Measurements from ENCODE around the gene CNNM4.

Gene CNNM4

DNA sequence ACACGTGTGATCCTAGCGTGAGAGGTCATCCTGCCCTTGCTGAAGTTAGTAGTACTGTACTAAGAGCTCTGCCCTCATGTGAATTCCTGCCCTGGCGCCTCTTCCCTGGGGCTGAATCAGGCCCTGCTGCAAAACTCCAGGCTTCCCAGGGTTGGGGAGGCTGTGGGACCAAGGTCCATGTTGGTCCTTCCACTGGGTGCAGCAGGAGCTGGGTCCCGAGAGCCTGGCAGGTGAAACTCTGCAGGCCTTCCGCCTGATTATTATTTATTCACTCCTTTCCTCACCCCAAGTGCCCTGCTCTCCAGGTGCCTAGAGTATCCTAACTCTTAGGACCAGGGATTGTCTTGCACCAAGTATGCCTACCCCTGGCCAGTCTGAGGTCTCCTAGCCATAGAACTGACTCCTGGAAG lies 50.1 kb downstream of the CNNM4 start:
- DNase-seq (ENCODE audit: low spot score): no peak

DNA sequence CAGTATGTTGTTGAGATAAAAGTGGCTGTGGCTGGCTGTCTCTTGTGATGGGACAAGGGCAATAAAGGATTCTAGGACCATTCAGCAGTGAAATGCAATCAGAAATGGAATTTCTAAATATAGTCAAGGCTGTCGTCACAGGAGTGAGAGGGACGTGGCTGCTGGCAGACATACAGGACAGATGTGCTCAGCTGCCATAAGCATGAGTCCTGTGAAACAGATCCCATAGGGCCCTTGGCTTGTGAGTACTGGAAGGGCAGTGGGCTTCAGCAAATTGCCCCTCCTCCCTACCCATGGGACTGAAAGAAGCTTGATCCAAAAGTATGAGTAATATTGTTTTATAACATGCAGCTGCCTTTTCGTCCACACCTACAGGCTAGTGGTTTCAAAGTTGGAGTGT lies 51.2 kb downstream of the CNNM4 start:
- DNase-seq (ENCODE audit: low spot score): no peak

GRCh38 chr2:96813656-96814055 lies 53.0 kb downstream of the CNNM4 start:
- no peak for DNase-seq (ENCODE audit: low spot score)

GRCh38 chr2:96815326-96816126 lies 54.8 kb downstream of the CNNM4 start:
- DNase-seq (ENCODE audit: low spot score): no peak

DNA sequence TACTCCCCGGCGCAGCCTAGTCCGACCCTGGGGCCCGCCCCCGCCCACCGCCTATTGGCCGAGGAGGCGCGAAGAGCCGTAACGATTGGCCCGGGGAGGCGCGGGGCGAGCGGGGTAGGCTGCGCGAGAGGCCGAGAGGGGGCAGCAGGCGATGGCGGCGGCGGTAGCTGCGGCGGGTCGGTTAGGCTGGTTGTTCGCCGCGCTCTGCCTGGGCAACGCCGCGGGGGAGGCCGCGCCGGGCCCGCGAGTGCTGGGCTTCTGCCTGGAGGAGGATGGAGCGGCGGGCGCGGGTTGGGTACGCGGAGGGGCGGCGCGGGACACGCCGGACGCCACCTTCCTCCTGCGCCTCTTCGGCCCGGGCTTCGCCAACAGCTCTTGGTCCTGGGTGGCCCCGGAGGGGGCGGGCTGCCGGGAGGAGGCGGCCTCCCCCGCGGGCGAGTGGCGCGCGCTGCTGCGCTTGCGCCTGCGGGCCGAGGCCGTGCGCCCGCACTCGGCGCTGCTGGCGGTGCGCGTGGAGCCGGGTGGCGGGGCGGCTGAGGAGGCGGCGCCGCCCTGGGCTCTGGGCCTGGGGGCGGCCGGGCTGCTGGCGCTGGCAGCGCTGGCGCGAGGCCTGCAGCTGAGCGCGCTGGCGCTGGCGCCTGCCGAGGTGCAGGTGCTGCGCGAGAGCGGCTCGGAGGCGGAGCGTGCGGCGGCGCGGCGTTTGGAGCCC lies 55.6 kb downstream of the CNNM4 start, which contains the start of gene CNNM3:
TSS of gene CNNM3 (plus strand) at position 142 of the 709 bp plus-strand sequence. CDS start at position 152, 10 bp downstream.
- DNase-seq (ENCODE audit: low spot score): peak; percentile 83

DNA sequence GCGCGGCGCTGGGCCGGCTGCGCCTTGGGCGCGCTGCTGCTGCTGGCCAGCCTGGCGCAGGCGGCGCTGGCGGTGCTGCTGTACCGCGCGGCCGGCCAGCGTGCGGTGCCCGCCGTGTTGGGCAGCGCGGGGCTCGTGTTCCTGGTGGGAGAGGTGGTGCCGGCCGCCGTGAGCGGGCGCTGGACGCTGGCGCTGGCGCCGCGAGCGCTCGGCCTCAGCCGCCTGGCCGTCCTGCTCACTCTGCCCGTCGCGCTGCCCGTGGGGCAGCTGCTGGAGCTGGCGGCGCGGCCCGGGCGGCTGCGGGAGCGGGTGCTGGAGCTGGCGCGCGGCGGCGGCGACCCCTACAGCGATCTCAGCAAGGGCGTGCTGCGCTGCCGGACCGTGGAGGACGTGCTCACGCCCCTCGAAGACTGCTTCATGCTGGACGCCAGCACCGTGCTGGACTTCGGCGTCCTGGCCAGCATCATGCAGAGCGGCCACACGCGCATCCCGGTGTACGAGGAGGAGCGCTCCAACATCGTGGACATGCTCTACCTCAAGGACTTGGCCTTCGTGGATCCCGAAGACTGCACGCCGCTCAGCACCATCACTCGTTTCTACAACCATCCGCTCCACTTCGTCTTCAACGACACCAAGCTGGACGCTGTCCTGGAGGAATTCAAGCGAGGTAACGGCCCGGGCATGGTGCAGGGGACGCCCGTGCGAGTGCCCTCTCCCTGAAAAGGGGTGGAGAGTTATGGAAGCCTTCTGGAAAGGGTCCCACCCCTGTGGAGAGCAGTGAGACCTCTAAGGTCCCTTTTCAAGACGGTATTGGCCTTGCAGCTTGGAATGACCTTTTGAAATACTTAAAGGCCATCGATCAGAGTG lies 56.4 kb downstream of the CNNM4 start:
- DNase-seq (ENCODE audit: low spot score): no peak

DNA sequence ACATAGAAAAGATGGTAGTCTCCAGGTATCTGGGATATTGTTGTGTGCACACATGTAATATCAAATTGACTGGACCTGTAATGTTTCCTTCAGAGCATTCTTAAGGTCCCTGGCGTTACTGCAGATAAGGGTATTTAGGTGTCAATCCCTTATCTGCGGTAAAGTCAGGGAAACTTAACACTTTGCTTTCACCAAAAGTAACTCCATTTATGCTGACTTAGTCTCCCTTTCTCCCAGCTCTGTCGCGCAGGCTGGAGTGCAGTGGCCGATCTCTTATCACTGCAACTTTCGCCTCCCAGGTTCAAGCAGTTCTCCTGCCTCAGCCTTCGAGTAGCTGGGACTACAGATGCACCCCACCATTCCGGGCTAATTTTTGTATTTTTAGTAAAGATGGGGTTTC lies 57.2 kb downstream of the CNNM4 start:
- no peak for DNase-seq (ENCODE audit: low spot score)

DNA sequence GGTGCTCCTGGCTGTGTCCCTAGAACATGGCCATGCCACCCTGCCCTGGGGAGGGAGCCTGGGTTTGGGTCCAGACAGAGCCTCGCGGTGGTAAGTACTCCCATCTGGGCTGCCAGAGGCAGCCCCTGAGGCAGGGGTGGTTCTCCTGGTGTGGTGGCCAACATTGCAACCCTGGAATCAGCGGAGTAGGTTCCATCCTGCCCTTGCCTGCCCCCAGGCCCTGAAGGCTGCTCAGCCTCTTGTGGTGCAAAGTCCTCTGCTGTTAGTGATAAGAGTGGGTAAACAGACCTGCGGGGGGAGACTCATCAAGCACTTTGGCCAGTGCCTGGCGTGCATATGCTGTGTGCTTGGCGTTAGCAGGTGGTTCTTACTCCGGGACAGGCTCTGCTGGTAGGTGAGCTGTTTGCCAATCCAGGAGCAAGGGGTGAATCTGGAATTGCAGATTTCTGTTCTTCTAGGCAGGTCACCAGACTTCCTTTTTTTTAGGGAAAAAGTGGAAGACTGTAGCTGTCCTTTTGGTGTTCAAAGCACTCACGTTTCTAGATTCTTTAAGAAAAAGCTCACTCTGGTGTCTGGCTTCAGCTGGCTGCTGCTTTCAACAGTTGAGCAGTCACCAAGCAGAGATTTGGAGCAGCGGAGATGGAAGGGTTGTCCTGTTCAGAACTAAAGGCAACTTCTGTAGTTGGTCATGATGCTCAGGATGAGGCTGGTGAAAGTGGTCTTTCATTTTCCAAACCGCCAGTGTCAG lies 58.6 kb downstream of the CNNM4 start:
- no peak for DNase-seq (ENCODE audit: low spot score)

DNA sequence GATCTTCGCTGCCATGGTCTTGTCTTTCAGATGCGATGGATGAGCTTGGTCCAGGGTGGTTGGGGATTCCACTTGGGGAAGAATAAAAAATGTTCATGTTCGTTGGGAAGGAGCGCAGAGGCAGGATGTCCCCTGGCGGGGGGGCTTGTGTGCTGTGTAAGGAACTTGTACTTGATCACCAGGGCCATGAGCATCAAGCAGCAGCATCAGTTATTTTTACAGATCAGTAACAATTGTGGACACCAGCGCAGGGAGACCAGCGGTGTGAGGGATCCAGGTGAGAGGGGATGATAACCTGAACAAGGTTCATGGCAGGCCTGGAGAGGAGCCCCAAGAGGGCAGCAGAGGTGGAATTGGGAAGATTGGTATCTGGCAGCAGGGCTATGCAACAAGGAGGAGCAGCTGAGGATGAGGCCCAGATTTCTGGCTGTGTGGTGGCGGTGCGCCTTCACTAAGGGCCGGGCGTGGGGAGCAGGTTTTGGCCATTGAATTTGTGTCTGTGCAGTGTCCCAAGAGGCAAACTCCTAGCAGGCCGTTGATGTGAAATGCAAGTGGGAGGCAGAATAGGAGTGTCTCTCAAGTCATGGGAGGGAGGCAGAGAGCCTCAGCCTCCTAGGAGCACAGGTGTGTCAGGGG lies 59.3 kb downstream of the CNNM4 start:
- DNase-seq (ENCODE audit: low spot score): no peak

DNA sequence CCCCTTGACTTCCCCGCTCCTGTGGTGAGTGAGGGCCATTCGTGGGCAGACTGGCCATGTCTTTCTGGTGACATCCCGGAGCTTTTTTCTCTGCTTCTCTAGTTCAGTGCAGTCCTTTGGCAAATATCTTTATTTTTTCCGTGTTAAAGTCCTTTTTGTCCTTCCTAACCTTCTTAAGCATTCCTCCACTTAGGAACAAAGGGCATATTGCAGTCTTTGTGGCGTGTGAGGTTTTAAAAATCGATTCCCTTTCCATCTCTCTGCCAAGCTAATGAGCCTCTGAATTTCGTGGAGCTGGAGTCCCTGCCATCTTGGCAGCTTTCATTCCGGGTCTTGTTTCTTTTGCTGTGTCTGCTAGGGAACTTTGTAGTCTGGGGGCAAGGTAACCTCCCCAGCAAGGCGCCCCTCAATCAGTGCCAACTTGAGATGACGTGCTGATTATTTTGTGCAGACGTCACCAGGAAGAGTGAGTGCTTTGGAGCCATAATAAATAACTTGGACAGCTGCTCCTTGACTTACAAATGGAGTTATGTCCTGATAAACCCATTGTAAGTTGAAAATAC lies 60.5 kb downstream of the CNNM4 start:
- DNase-seq (ENCODE audit: low spot score): no peak

GRCh38 chr2:96822786-96823185 lies 62.1 kb downstream of the CNNM4 start:
- DNase-seq (ENCODE audit: low spot score): no peak

- no peak for DNase-seq (ENCODE audit: low spot score)
Measured at GRCh38 chr2:96823198-96823597, 62.5 kb downstream of the CNNM4 start.

- no peak for DNase-seq (ENCODE audit: low spot score)
Measured at GRCh38 chr2:96824079-96824870, 63.6 kb downstream of the CNNM4 start.

DNA sequence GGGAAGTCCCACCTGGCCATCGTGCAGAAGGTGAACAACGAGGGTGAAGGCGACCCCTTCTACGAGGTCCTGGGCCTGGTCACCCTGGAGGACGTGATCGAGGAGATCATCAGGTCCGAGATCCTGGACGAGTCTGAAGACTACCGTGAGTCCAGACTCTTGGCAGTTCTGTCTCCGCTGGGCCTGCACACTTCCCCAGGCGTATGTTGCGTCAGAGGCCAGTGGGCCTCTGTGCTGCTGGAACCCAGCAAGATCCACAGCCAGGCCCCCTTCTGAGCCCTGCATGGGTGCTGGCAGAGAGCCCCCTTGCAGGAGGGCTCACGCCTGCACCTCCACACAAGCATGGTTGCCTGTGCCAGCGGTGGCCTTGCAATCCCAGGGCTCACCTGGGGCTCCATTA lies 64.4 kb downstream of the CNNM4 start:
- DNase-seq (ENCODE audit: low spot score): no peak

DNA sequence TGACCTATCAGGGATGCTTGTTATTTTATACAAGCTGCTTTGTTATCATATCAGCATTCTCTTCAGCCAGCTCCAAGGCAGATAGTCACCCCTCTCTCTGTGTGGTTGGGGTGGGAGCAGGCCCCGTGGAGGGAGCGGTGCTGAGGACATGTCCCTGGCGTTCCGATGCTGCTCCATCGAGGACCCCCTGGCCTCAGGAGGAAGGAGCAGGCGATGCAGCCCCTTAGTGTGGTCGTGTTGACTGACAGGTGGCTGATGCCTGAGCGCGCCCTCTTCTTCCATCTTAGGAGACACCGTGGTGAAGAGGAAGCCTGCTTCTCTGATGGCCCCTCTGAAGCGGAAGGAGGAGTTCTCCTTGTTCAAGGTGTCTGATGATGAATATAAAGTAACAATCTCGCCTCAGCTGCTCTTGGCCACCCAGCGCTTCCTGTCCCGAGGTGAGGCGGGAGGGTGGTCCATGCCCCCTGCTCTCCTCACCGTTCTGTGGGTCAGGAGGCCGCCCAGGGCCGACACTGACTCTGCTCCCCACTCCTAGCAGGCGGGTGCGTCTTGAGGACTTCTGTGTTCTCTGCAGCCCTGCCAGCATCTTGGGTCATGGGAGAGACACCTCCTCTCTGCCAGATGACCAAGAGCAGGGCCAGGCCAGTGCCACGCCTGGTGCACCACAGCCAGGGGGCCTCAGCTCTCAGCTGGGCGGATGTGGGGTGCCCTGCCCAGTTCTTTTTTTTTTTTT lies 66.0 kb downstream of the CNNM4 start:
- no peak for DNase-seq (ENCODE audit: low spot score)

DNA sequence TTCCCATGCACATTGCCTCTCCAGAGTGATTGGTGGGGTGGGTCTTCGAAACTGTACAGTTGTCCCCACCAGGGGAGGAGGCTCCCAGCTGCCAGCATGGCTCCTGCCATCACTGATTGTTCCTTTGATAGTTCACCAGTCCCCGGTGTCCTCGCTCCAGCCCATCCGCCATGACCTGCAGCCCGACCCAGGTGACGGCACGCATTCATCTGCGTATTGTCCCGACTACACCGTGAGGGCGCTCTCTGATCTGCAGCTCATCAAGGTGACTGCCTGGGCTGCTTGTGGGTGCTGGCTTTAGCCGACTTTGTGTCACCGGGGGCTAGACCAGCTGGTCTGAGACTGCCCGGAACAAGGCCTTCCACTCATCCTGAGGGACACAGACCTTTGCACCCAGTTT lies 67.7 kb downstream of the CNNM4 start:
- DNase-seq (ENCODE audit: low spot score): no peak

- no peak for DNase-seq (ENCODE audit: low spot score)
Measured at GRCh38 chr2:96828874-96829273, 68.2 kb downstream of the CNNM4 start.

DNA sequence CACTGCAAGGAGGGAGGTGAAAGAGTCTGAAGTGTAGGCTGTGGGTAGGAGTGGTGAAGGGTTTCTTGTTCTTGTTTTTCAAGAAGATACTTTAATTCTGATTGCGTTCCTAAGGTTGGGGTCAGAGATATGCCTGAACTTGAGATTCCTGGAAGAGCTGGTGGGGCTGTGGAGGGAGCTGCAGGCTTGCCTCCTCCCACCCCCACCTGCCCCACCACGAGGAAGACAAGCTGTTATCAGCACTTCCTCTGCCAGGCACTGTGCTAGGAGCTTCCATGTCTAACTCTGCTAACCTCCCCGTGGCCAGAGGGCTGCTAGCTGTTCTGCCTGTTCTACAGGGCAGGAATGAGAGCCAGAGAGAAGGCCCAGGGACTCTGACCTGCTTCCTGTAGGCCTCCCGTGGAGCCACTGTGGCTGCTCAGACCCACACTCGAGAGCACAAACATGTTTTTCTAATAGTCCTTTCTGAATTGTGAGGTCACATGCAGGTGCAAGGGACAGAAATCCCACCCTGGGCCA lies 69.4 kb downstream of the CNNM4 start:
- no peak for DNase-seq (ENCODE audit: low spot score)

GRCh38 chr2:96831679-96832078 lies 71.0 kb downstream of the CNNM4 start:
- no peak for DNase-seq (ENCODE audit: low spot score)
